GM21390 (cell line): ENCODE results near the gene DNAJC4.

ENCODE experiments used
- ATAC-seq: cut with Tn5 transposase; IDR thresholded peaks from one replicate; pipeline ENCODE4 v1.9.1; 2021; ENCODE audit not compliant: unreplicated experiment

Gene DNAJC4

DNA sequence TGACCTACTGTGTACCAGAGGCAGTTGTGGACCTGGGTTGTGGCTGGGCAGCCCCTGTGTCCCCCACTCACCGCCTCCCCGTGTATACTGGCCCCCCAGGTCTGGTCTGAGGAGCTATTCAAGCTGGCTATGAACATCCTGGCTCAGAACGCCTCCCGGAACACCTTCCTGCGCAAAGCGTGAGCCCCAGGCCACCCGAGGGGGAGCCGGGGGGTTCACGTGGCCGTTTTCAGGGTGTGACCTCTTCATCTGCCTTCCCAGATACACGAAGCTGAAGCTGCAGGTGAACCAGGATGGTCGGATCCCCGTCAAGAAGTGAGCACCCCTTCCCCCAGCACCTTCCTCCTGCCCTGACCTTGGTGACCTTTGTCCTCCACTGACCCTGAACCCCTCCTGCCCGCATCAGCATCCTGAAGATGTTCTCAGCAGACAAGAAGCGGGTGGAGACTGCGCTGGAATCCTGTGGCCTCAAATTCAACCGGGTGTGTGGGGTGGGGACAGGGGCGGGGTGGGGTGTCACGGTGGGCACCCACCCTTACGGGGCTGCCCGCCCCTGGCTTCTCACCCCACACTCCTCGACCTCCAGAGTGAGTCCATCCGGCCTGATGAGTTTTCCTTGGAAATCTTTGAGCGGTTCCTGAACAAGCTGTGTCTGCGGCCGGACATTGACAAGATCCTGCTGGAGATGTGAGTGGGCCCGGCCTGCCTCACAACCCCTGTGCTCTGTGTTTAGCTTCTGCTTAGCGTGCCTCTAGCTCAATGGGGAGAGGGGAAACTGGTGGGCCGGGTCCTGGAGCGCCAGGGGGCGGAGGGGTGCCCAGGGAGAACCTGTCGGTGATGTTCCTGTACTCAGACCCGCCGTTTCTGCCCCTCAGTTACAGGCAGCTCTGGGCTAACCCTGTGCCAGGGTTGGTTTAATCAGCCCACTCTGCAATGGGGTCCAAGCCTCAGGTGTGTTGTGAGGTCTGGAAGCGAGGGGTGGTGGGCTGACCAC lies 25.1 kb downstream of the DNAJC4 start:
- ATAC-seq, result no peak

DNA sequence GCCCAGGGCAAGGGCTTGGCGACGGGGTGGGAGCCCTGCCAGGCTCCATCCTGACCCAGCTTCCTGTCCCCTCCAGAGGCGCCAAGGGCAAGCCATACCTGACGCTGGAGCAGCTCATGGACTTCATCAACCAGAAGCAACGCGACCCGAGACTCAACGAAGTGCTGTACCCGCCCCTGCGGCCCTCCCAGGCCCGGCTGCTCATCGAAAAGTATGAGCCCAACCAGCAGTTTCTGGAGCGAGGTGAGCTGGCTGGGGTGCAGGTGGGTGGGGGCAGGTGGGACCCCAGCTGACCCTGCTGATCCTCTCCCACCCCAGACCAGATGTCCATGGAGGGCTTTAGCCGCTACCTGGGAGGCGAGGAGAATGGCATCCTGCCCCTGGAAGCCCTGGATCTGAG lies 26.0 kb downstream of the DNAJC4 start:
- no peak for ATAC-seq

DNA sequence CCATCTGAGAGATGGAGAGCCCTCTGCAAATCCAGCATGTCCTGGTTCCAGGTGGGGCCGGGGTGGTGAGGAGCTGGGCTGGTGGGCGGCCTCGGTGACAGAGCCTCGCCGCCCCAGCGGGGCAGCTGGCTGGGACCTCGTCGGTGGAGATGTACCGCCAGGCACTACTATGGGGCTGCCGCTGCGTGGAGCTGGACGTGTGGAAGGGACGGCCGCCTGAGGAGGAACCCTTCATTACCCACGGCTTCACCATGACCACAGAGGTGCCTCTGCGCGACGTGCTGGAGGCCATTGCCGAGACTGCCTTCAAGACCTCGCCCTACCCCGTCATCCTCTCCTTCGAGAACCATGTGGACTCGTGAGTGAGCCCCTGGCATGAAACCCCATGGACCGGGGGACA lies 28.0 kb downstream of the DNAJC4 start:
- no peak for ATAC-seq

DNA sequence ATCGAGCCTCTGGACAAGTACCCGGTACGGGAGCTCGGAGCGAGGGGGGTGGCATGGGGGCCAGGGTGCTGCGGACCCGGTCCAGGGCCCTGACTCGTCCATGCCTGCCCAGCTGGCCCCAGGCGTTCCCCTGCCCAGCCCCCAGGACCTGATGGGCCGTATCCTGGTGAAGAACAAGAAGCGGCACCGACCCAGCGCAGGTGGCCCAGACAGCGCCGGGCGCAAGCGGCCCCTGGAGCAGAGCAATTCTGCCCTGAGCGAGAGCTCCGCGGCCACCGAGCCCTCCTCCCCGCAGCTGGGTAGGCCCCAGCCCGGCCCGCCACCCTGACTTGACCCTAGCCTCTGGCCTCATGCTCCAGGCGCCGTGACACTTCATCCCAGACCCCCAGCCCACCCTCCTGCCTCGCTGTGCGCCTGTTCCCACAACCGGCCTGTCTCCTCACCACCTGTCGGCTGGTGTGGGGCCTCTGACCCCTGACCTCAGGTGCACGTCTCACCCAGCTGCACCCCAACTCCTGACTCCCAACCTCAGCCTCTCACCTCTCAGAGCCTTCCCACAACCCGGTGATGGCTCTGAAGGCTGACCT lies 28.7 kb downstream of the DNAJC4 start:
- ATAC-seq, result no peak

DNA sequence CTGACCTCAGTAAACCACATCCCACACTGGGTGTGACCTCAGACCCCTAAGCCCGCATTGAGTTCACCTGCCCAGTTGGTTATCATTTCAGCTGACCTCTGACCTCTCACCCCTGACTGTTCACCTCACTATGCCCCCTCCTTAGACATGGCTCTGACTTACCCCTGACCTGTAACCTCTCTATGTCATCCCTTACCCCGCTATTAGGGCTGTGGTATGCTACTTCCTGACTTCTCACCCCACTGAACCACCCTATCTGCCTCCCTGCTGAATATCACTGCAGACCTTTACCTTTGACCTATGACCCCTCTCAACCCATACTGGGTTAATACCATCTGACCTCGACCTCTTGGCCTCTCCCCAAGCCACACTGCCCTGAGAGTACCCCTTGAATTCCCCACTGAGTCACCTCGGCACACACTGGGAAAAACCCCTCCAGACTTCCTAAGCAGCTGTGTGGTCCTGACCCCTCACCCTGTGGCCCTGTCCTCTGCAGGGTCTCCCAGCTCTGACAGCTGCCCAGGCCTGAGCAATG lies 29.3 kb downstream of the DNAJC4 start:
- no peak for ATAC-seq

DNA sequence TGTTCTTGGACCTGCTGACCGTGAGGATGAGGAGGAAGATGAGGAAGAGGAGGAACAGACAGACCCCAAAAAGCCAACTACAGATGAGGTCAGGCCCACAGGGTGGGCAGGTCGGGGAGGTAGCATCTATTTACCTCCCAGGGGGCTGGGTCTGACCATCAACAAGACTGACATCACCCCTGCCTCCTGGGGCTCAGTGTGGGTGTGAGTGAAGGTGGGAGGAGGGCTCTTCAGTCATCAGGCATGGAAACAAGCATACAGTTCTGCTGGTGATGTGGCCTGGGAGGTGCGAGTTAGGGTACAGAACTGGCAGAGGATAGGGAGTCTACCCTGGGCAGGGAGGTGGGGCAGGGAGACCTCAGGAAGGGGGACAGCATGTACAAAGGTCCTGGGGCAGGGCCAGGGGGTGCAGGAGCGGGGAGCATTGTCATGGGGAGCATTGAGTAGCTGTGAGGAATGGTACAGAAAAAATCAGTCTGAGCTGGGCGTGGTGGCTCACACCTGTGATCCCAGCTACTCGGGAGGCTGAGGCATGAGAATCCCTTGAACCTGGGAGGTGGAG lies 29.9 kb downstream of the DNAJC4 start:
- ATAC-seq, result no peak

DNA sequence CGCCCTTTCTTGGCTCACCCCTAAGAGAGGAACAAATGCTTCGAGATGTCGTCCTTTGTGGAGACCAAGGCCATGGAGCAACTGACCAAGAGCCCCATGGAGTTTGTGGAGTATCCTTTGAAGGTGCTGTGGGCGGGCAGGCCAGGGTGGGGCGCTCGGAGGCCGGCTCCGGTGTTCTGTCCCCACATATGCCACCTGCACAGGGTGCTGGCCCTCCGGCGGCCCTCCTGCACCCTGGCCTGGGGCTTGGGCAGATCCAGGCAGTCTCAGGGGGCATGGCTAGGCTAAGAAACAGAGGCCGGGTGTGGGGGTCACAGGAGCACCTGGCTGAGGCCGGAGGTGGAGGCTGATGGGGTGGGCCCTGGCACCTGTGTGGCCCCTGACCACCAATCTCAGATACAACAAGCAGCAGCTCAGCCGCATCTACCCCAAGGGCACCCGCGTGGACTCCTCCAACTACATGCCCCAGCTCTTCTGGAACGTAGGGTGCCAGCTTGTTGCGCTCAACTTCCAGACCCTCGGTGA lies 31.3 kb downstream of the DNAJC4 start:
- no peak for ATAC-seq

DNA sequence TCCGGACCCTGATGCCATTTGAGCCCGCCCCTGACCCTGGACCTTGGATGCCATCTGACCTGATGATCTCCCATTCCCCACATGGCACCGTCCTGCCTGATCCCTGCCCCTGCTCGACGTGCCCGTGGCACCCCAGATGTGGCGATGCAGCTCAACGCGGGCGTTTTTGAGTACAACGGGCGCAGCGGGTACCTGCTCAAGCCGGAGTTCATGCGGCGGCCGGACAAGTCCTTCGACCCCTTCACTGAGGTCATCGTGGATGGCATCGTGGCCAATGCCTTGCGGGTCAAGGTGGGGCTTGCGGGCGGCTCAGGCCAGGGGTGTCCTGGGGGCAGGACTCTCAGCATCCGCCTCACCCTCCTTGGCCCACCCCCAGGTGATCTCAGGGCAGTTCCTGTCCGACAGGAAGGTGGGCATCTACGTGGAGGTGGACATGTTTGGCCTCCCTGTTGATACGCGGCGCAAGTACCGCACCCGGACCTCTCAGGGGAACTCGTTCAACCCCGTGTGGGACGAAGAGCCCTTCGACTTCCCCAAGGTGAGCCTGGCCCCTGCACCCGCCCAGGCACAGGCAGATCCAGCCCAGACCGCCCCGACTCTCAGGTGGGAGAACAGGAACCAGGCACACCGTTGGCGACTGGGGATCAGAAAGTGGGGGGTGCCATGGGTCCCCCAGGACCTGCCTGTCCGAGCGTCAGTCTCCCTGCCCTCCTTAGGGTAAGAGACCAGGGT lies 32.1 kb downstream of the DNAJC4 start:
- ATAC-seq, result no peak

DNA sequence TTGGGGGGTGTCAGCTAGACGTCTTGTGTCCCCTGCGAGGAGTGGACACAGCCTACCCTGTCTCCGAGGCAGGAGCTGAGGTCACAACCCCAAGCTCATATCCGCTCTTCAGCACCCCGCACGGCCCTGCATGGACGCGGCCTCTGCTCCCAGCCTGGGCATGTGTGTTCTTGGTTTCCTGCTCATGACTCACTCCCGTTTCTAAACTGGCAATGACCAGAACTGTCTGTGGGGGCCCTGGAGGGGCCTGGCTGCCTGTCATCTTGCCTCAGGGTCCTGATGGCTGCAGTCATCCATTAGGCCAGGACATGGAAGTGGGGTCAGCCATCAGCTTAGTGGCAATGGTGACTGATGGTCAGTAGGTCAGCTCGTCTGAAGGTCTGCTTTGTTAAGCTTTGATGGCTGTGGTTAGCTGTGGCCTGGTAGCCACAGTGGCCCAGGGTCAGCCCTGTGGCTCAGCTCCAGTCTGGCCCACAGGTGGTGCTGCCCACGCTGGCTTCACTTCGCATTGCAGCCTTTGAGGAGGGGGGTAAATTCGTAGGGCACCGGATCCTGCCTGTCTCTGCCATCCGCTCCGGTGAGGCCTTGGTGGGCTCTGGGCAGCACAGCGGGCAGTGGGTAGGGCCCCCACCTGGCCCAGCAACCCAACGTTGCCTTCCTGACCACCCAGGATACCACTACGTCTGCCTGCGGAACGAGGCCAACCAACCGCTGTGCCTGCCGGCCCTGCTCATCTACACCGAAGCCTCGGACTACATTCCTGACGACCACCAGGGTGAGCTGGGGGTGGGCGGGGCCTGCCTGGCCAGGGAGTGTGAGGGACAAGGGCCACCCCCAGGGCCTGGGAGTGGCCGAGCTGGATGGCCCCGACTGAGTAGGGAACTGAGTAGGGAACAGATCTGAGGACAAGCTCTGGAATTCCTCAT lies 32.9 kb downstream of the DNAJC4 start:
- no peak for ATAC-seq

DNA sequence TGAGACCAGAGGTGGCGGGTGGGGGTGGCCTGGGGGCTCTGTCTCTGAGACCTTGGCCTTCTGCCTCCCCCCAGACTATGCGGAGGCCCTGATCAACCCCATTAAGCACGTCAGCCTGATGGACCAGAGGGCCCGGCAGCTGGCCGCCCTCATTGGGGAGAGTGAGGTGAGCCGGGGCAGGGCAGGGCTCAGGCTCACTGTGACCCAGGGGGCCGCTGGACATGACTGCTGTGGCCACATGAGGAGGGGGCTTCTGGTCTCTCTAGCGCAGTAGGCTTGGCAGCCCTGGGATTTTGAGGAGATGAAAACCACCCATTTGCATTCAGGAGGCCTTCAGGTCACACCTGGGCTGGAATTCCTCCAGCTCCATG lies 33.6 kb downstream of the DNAJC4 start:
- ATAC-seq, result no peak

DNA sequence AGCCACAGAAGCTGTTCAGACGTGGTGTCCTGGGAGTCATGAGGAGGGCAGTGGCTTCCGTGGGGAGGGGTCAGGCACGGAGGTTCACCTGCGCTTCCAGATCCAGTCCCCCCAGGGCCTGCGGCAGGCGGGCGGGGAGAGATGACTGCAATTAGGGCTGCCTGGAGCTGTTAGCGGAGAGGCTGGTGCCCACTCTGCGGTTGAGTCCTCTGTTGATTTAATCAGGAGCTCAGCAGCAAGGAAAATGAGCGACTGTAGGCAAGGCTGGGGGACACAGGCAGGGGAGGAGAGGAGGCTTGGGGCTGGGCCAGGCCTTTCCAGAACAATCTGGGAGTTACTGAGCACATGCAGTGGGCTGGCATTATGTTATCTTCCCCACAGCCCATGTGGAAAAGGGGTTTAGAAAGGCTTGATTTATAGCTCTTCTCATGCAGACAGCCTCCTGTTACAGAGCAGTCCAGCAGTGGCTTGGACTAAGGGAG lies 34.1 kb downstream of the DNAJC4 start:
- no peak for ATAC-seq

DNA sequence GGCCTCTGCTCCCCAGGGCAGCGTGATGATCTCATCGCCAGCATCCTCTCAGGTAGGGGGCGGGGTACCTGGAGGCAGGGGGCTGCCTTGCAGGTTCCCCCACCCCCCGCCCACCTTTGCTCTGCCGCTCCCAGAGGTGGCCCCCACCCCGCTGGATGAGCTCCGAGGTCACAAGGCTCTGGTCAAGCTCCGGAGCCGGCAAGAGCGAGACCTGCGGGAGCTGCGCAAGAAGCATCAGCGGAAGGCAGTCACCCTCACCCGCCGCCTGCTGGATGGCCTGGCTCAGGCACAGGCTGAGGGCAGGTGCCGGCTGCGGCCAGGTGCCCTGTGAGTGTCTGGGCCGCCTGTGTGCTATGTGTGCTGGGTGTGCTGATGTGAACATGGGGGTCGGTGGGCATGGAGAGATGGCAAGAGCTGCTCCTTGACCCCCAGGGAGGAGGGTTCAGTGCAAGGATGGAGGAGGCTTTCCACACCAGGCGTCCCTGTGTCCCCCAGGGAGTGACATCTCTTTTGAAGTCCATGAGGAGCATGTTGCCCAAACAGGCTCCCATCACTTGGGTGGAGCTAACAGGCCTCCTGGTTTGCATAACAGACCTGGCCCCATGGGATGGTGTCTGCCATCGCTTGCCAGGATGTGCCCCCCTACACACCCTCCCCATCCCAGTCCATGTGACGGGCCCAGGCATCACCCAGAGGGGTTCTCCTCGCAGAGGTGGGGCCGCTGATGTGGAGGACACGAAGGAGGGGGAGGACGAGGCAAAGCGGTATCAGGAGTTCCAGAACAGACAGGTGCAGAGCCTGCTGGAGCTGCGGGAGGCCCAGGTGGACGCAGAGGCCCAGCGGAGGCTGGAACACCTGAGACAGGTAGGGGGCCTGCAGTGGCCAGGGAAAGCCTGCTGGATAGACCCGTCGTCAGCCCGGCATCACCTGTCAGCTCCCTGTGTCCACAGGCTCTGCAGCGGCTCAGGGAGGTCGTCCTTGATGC lies 35.1 kb downstream of the DNAJC4 start:
- ATAC-seq, result no peak

DNA sequence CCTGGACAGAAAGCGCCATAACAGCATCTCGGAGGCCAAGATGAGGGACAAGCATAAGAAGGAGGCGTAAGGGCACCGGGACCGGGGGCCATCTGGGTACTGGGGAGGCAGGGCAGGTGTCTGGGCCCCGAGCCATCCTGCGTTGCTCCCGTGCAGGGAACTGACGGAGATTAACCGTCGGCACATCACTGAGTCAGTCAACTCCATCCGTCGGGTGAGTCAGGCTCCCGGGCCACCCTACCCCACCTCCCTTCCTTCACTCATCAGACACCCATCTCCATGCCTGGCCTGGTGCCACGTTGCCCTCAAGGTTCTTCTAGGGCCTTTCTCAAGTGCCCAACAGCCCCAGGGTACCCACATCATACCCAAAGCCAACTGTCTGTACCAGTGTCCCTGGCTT lies 36.0 kb downstream of the DNAJC4 start:
- no peak for ATAC-seq

DNA sequence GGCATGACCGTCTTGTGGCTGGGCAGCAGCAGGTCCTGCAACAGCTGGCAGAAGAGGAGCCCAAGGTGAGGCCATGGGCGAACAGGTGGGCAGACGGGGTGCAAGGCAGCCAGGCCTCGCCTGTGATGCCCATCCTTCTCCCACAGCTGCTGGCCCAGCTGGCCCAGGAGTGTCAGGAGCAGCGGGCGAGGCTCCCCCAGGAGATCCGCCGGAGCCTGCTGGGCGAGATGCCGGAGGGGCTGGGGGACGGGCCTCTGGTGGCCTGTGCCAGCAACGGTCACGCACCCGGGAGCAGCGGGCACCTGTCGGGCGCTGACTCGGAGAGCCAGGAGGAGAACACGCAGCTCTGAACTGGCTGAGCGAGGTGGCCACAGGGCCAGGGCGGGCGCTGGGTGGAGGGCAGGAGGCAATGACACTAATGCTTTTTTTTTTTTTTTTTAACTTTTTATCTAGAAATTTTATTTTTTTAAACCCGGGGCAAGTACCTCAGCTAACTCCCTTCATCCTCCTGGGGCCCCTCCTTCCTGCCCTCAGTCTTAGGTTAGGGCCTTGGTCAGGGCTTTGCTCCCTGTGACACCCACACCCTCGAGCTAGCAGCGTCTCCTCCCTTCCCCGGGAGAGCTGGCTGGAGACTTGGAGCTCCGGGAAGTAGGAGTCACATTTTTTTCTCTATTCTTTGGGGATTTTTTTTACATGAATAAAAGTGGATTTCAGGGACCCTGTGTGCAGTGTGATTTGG lies 37.0 kb downstream of the DNAJC4 start:
- no peak for ATAC-seq

DNA sequence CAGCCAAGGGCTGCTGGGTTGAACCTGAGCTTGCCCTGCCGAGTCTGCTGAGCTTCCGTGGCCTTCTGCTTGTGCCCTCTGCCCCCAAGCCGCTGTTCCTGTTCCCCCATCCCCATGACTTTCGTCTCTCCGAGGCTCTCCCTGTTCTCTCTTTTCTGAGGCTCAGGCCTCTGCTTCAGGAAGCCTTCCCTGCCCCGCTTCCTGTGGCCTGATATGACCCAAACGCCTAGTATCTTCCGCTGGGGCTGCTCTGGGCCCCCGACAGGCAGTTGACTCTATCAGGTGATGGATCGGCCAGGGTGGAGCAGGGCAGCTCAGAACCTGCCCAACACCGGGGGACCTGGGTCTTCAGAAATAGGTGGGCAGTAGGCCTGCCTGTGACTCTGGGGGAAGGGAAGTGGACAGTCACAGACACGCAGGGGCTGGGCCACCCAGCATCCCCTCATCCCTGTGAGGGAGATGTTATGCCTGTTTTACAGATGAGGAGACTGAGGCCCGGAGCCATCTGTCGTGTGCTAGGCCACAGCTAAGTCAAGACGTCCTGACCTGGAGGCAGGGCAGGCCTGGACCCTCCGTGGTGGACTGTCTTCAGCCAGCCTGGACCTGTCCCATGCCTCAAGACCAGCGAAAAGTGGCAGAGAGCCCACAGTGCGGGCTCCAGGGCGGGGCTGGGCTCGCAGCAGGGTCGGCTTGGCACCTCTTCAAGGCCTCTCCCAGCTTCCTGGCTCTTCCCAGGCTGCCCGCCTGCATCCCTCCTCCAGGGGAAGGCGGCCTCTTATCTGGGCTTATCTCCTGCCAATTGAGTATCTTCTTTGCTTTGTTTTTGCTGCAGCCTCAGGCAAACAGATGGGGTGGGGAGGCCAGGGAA lies 37.9 kb downstream of the DNAJC4 start:
- no peak for ATAC-seq

DNA sequence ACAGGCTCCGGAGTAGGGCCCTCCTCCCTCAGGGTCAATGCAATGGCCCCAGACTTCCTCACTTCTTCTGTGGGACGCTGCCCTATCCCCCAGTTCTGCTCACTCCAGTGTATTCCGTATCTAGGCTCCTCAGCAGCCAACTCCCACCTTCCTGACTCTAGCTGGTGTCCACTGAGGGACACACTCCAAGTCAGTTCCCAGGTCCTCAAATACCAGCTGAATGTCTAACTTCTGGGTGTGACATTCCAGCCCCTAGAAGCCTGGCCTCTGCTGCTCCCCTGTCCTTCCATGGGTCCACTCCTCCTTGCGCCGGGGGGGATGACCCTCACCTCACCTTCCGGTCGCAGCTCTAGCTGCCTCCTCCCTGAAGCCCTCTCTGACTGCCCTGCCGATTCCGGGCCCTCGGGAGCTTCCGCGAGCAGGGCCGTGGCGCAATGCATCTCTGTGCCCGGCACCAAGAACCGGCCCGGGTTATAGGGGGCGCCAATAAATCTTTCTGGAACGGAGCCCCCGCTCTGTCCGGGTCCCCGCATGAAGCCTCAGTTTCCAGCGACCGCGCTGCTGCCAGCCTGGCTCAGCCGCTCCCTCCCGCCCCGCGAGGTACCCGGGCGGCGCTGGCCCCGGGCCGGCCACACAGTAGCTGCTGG lies 38.7 kb downstream of the DNAJC4 start:
- peak; percentile 11 for ATAC-seq
